SK-N-SH (cell line): ENCODE measurements around the gene SPATS1. TPM values are rescaled to one million over a fixed set of nuclear protein-coding genes. Genes with fewer than 3 reads are reported as not detected.

Experiments
- CTCF ChIA-PET: fragments of 300-600, 350-600 bp; formaldehyde crosslinking; extraction: SDS; loops from one replicate; lab custom pipeline; 2021; lab: Yijun Ruan, JAX
- POLR2A ChIA-PET: fragments of 350-600 bp; sonication (Branson Sonifier 250); formaldehyde crosslinking; extraction: SDS; loops from one replicate; lab custom pipeline; 2020; ENCODE audit warnings: antibody characterized with exemption, inconsistent platforms; lab: Yijun Ruan, JAX
- DNase-seq: peaks from one replicate; pipeline ENCODE4 v3.0.0; 2012
- H2AFZ ChIP-seq: fragments of 200-600 bp; sonication (generic); 2 replicates; pipeline ENCODE4 v1.8.1; 2016; ENCODE audit warnings: antibody characterized with exemption, mild to moderate bottlenecking, low read depth
- H3F3A ChIP-seq: fragments of 200-600 bp; sonication (generic); replicated peaks from 2 replicates; pipeline ENCODE3; 2016; ENCODE audit warnings: antibody characterized with exemption, mild to moderate bottlenecking; ENCODE audit not compliant: insufficient read depth
- H3K27ac ChIP-seq, 2 experiments: fragments of 200-500 bp in 1 of 2; fragments of 200-600 bp in 1 of 2; sonication (Bioruptor generic) in 1 of 2; sonication (generic), shearing (Covaris generic) in 1 of 2; 2 replicates each; pipeline versions ENCODE4 v1.5.1 to v1.6.1; 2014 to 2016; ENCODE audit warnings: low read depth in 2 of 2, inconsistent platforms in 1 of 2, low read length in 1 of 2, mild to moderate bottlenecking in 1 of 2, mixed read lengths in 1 of 2
- H3K27me3 ChIP-seq: fragments of 200-600 bp; sonication (generic), shearing (Covaris generic); 2 replicates; pipeline ENCODE4 v1.6.1; 2016; ENCODE audit warnings: mixed run types; ENCODE audit not compliant: insufficient read depth
- H3K36me3 ChIP-seq, 2 experiments: fragments of 200-500 bp in 1 of 2; fragments of 200-600 bp in 1 of 2; sonication (Bioruptor generic) in 1 of 2; sonication (generic) in 1 of 2; replicated peaks in 1 of 2; 2 replicates each; pipeline versions ENCODE3 to v1.5.1; 2014 to 2016; ENCODE audit warnings: low read length in 1 of 2, mild to moderate bottlenecking in 1 of 2; ENCODE audit not compliant: insufficient read depth in 2 of 2, control insufficient read depth in 1 of 2
- H3K4me1 ChIP-seq, 2 experiments: fragments of 200-500 bp in 1 of 2; fragments of 200-600 bp in 1 of 2; sonication (Bioruptor generic) in 1 of 2; sonication (generic), shearing (Covaris generic) in 1 of 2; 2 replicates each; pipeline versions ENCODE4 v1.5.1 to v1.6.1; 2014 to 2016; ENCODE audit warnings: low read depth in 1 of 2, low read length in 1 of 2, mixed run types in 1 of 2; ENCODE audit not compliant: insufficient read depth in 2 of 2, control insufficient read depth in 1 of 2
- H3K4me2 ChIP-seq: fragments of 200-600 bp; sonication (generic), shearing (Covaris generic); 2 replicates; pipeline ENCODE4 v1.6.1; 2017; ENCODE audit warnings: mixed run types
- H3K4me3 ChIP-seq, 2 experiments: fragments of 200-500 bp in 1 of 2; fragments of 200-600 bp in 1 of 2; sonication (Bioruptor generic) in 1 of 2; sonication (generic), shearing (Covaris generic) in 1 of 2; 2 replicates each; pipeline versions ENCODE4 v1.5.1 to v1.8.1; 2014 to 2016; ENCODE audit warnings: low read depth in 2 of 2, inconsistent platforms in 1 of 2, low read length in 1 of 2, mild to moderate bottlenecking in 1 of 2, mixed read lengths in 1 of 2, moderate library complexity in 1 of 2
- H3K79me2 ChIP-seq: fragments of 200-600 bp; sonication (generic); 2 replicates; pipeline ENCODE4 v1.8.1; 2017; ENCODE audit warnings: mild to moderate bottlenecking; ENCODE audit not compliant: insufficient read depth
- H3K9ac ChIP-seq: fragments of 200-600 bp; sonication (generic); 2 replicates; pipeline ENCODE4 v1.6.1; 2017; ENCODE audit warnings: mixed run types
- H3K9me2 ChIP-seq: fragments of 200-600 bp; sonication (generic); 2 replicates; pipeline ENCODE4 v1.6.1; 2017; ENCODE audit warnings: mixed run types
- H3K9me3 ChIP-seq: fragments of 200-600 bp; sonication (generic); 2 replicates; pipeline ENCODE4 v1.6.1; 2017; ENCODE audit warnings: mixed run types, mild to moderate bottlenecking, moderate library complexity
- H4K20me1 ChIP-seq: fragments of 200-600 bp; sonication (generic); 2 replicates; pipeline ENCODE4 v1.6.1; 2017; ENCODE audit warnings: mild to moderate bottlenecking, mixed run types; ENCODE audit not compliant: insufficient read depth
- ELF1 ChIP-seq: IDR thresholded peaks from 2 replicates; pipeline ENCODE4 v1.4.0; 2012
- EZH2phosphoT487 ChIP-seq: fragments of 200-600 bp; sonication (generic); IDR thresholded peaks from 2 replicates; pipeline ENCODE4 v1.6.1; 2017; ENCODE audit warnings: low read depth, mixed run types, mild to moderate bottlenecking, antibody characterized with exemption, moderate library complexity, borderline replicate concordance
- MEF2A ChIP-seq: IDR thresholded peaks from 2 replicates; pipeline ENCODE4 v1.4.0; 2012; ENCODE audit warnings: low read depth, borderline replicate concordance
- MXI1 ChIP-seq: IDR thresholded peaks from 2 replicates; pipeline ENCODE4 v1.6.1; 2012; ENCODE audit warnings: mild to moderate bottlenecking, low read depth, low read length, improper control_type of control experiment
- NFIC ChIP-seq: IDR thresholded peaks from 2 replicates; pipeline ENCODE4 v1.4.0; 2012; ENCODE audit warnings: borderline replicate concordance
- RAD21 ChIP-seq: IDR thresholded peaks from 2 replicates; pipeline ENCODE4 v1.6.1; 2012; ENCODE audit warnings: mild to moderate bottlenecking, low read length
- RFX5 ChIP-seq: IDR thresholded peaks from 2 replicates; pipeline ENCODE4 v1.6.1; 2012; ENCODE audit warnings: mild to moderate bottlenecking, improper control_type of control experiment, low read length
- RXRA ChIP-seq: IDR thresholded peaks from 2 replicates; pipeline ENCODE4 v1.4.0; 2012; ENCODE audit warnings: low read depth, mild to moderate bottlenecking, borderline replicate concordance
- SMC3 ChIP-seq: IDR thresholded peaks from 2 replicates; pipeline ENCODE4 v1.6.1; 2012; ENCODE audit warnings: low read depth, low read length, improper control_type of control experiment
- TAF1 ChIP-seq: IDR thresholded peaks from 2 replicates; pipeline ENCODE4 v1.6.1; 2012; ENCODE audit warnings: low read depth, mild to moderate bottlenecking, low read length, moderate library complexity, borderline replicate concordance
- YY1 ChIP-seq: IDR thresholded peaks from 2 replicates; pipeline ENCODE4 v1.4.0; 2012; ENCODE audit warnings: low read depth, mild to moderate bottlenecking
- WGBS: methylation state at CpG from one replicate; pipeline ENCODE4 v1.1.6; 2017; ENCODE audit warnings: low lambda C conversion rate; 5-methylcytosine and 5-hydroxymethylcytosine counted together
- polyA plus RNA-seq, 3 experiments: library from polyadenylated mRNA; depleted of rRNA; stranded (reverse); fragments of >200 nt; gene quantifications; 2 replicates each; pipeline ENCODE4 v1.2.3, GENCODE V29; 2012
- TF ChIP-seq, protein P1 (sequence below): IDR thresholded peaks from 2 replicates; pipeline ENCODE4 v1.4.0; 2012; ENCODE audit warnings: low read depth, borderline replicate concordance
- TF ChIP-seq, protein P2 (sequence below): fragments of 150-350 bp; IDR thresholded peaks from 2 replicates; pipeline ENCODE4 v1.6.1; 2017; ENCODE audit warnings: antibody characterized with exemption, low read length, low read depth, borderline replicate concordance
- TF ChIP-seq, protein P3 (sequence below): IDR thresholded peaks from 2 replicates; pipeline ENCODE4 v1.4.0; 2012; ENCODE audit warnings: low read depth, borderline replicate concordance

SPATS1 gene
- polyA plus RNA-seq, 1 of the 3 experiments (the other 2 are of a cell fraction): not detected

DNA sequence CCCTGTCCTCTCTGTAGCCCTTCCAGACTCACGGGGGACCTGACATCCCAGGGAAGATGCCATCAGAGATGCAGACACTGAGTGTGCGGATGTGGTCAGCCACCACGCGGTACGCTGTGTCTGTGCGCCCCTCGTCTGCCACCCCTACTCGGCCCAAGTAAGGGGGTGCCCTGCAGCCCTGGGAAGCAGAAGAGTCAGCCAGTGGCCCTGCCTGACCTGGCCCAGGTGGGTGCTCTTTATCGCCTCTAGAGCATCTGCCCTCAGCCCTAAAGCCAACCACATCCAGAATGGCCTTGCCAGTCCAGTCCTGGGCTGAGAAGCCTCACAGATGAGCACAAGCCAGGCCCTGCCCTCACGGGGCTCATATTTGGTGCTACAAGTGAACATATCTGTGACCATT lies 35.2 kb upstream of the SPATS1 start:
- Histone ChIP-seq H3K9ac (no peak overlapping the region), H3K79me2 (peaks cover 3% of the 10 kb centered on the region; the same call in 1 of the 2 replicates), H3K4me1 (peaks cover 3 to 5% of the 10 kb centered on the region in 2 experiments; a peak in 3 of 4 replicates), H3K9me3 (no peaks in the 10 kb centered on the region), H3K36me3 (peaks cover 18 to 76% of the 10 kb centered on the region in 2 experiments), H4K20me1 (no peaks in the 10 kb centered on the region), H3F3A (no peaks in the 10 kb centered on the region), H3K27ac (no peak overlapping the region)
- POLR2A ChIA-PET: no interaction called here
- WGBS: 98% methylated on average over 8 of the region's 10 CpGs
- no peak for TF ChIP-seq RAD21
- no peak for TF ChIP-seq RFX5
- TF ChIP-seq MEF2A: no peak
- TF ChIP-seq SMC3: no peak
- TF ChIP-seq TAF1: no peak
- TF ChIP-seq, all 33 proteins: peak for 0
- Histone ChIP-seq H3K4me2 (no peak overlapping the region), H2AFZ (no peak overlapping the region), H3K4me3 (no peak overlapping the region), H3K9me2 (no peaks in the 10 kb centered on the region), H3K27me3 (no peaks in the 10 kb centered on the region)
- CTCF ChIA-PET: interaction anchor here (1.2 to 16.5 kb wide), 5 partner anchors 11 to 50 kb away, joined by 3 to 238 read pairs (median 15); partner anchors contain the start of genes NFKBIE, SLC35B2 and TMEM151B
- DNase-seq: no peak

DNA sequence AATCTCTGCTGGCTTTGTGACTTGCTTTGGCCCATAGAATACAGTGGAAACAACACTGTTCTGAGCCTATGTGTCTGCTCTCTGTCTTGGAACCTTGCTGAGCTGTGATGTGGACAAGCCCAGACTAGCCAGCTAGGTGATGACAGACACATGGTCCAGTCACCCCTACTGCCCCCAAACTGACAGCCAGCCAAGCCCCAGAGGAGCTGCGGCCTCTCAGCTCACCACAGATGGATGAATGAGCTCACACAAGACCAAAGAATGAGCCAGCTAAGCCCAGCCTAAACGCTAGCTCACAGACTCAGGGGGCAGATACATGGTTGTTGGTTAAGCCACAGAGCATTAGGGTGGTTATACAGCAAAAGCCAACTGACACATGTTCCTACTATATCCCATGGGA lies 33.4 kb upstream of the SPATS1 start:
- WGBS: 83% methylated on average over 1 of the region's 2 CpGs
- no peak overlapping the region for H3K4me3 ChIP-seq
- TF ChIP-seq NFIC (no peak), SMC3 (no peak)
- TF ChIP-seq, protein P1, sequence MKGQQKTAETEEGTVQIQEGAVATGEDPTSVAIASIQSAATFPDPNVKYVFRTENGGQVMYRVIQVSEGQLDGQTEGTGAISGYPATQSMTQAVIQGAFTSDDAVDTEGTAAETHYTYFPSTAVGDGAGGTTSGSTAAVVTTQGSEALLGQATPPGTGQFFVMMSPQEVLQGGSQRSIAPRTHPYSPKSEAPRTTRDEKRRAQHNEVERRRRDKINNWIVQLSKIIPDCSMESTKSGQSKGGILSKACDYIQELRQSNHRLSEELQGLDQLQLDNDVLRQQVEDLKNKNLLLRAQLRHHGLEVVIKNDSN: no peak
- TF ChIP-seq, protein P2, sequence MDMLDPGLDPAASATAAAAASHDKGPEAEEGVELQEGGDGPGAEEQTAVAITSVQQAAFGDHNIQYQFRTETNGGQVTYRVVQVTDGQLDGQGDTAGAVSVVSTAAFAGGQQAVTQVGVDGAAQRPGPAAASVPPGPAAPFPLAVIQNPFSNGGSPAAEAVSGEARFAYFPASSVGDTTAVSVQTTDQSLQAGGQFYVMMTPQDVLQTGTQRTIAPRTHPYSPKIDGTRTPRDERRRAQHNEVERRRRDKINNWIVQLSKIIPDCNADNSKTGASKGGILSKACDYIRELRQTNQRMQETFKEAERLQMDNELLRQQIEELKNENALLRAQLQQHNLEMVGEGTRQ: no peak
- peaks cover 11% of the 10 kb centered on the region; the same call in 1 of the 2 replicates for H3K79me2 ChIP-seq
- no peak overlapping the region for H3K9ac ChIP-seq
- no peaks in the 10 kb centered on the region for H3K9me2 ChIP-seq
- peaks cover 4 to 8% of the 10 kb centered on the region in 2 experiments; a peak in 3 of 4 replicates for H3K4me1 ChIP-seq
- no peak overlapping the region for H3K4me2 ChIP-seq
- POLR2A ChIA-PET: interaction anchor here (1.5 kb wide), 1 partner anchor 63 kb away, joined by 3 read pairs; the partner anchor contains the start of gene HSP90AB1
- H3K27me3 ChIP-seq: no peaks in the 10 kb centered on the region
- CTCF ChIA-PET: interaction anchor here (1.0 to 16.5 kb wide), 6 partner anchors 11 to 71 kb away, joined by 3 to 238 read pairs (median 4); partner anchors contain the start of genes NFKBIE and TMEM151B
- H3F3A ChIP-seq: no peaks in the 10 kb centered on the region
- no peaks in the 10 kb centered on the region for H3K9me3 ChIP-seq
- no peak for DNase-seq
- H3K27ac ChIP-seq: no peak overlapping the region; a peak in 1 of 4 replicates
- peaks cover 13 to 60% of the 10 kb centered on the region in 2 experiments for H3K36me3 ChIP-seq
- H2AFZ ChIP-seq: no peak overlapping the region
- H4K20me1 ChIP-seq: no peaks in the 10 kb centered on the region

DNA sequence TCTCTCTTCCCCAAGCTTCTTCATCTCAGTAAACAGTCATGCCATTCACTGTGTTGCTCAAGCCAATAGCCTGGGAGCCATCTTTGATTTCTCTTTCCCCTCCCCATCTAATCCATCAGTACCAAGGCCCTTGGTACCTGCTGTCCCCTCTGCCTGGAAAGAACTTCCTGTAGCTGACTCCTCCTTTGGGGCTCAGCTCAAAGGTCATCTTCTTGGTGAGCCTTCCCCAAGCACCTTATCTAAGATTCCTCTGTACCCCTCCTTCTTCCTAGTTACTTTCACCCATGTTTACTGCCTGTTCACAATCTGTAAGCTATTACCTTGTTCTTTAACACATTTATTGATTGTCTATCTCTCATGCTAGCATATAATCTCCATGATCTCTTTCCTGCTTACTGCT lies 32.8 kb upstream of the SPATS1 start:
- H3K9me3 ChIP-seq: no peaks in the 10 kb centered on the region
- H3K79me2 ChIP-seq: peaks cover 11% of the 10 kb centered on the region; the same call in 1 of the 2 replicates
- no peak overlapping the region for H3K9ac ChIP-seq
- no peaks in the 10 kb centered on the region for H4K20me1 ChIP-seq
- no peak overlapping the region for H3K4me2 ChIP-seq
- peaks cover 4 to 8% of the 10 kb centered on the region in 2 experiments; a peak in 3 of 4 replicates for H3K4me1 ChIP-seq
- no peaks in the 10 kb centered on the region for H3K27me3 ChIP-seq
- H2AFZ ChIP-seq: no peak overlapping the region
- no peak for DNase-seq
- ChIA-PET POLR2A (interaction anchor here (0.8 to 1.5 kb wide), 2 partner anchors 12 to 63 kb away, joined by 3 read pairs; partner anchors contain the start of gene HSP90AB1), CTCF (interaction anchor here (1.0 to 16.5 kb wide), 6 partner anchors 12 to 72 kb away, joined by 3 to 238 read pairs (median 4); partner anchors contain the start of genes NFKBIE and TMEM151B)
- H3F3A ChIP-seq: no peaks in the 10 kb centered on the region
- H3K36me3 ChIP-seq: peaks cover 13 to 55% of the 10 kb centered on the region in 2 experiments
- no peak overlapping the region for H3K27ac ChIP-seq
- H3K4me3 ChIP-seq: no peak overlapping the region
- H3K9me2 ChIP-seq: no peaks in the 10 kb centered on the region
- TF ChIP-seq MEF2A (no peak), ELF1 (no peak), MXI1 (no peak), YY1 (no peak), EZH2phosphoT487 (no peak), RXRA (no peak)
- TF ChIP-seq, protein P3, sequence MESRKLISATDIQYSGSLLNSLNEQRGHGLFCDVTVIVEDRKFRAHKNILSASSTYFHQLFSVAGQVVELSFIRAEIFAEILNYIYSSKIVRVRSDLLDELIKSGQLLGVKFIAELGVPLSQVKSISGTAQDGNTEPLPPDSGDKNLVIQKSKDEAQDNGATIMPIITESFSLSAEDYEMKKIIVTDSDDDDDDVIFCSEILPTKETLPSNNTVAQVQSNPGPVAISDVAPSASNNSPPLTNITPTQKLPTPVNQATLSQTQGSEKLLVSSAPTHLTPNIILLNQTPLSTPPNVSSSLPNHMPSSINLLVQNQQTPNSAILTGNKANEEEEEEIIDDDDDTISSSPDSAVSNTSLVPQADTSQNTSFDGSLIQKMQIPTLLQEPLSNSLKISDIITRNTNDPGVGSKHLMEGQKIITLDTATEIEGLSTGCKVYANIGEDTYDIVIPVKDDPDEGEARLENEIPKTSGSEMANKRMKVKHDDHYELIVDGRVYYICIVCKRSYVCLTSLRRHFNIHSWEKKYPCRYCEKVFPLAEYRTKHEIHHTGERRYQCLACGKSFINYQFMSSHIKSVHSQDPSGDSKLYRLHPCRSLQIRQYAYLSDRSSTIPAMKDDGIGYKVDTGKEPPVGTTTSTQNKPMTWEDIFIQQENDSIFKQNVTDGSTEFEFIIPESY: no peak
